Spleen (tissue), 7 donors: ENCODE data around the gene TLCD3B.

Experiments used
- CTCF ChIP-seq, 11 experiments: fragments of 200-600 bp in 7 of 11; fragments of 450-650 bp in 4 of 11; sonication (generic) in 4 of 11; IDR thresholded peaks in 8 of 11; conservative IDR thresholded peaks in 3 of 11; 1 replicate in 7 of 11; 2 replicates in 4 of 11; pipeline versions ENCODE4 v1.4.0 to v1.8.0; 2016 to 2021; ENCODE audit warnings: antibody characterized with exemption in 11 of 11, inconsistent platforms in 4 of 11, mild to moderate bottlenecking in 1 of 11
- POLR2A ChIP-seq, 3 donors: fragments of 450-650 bp; IDR thresholded peaks; one replicate each; pipeline ENCODE4 v1.5.1; 2017; ENCODE audit warnings: antibody characterized with exemption in 3 of 3, mild to moderate bottlenecking in 1 of 3
- POLR2AphosphoS5 ChIP-seq, 3 donors: sonication (generic); formaldehyde crosslinking; IDR thresholded peaks; one replicate each; pipeline ENCODE4 v1.5.1; 2017; ENCODE audit warnings: antibody characterized with exemption in 3 of 3
- donor health status: DM: no; HTN: no; CAD: no; lungs with moderate emphysema.
- donor health status: DM: no; HTN: no; CAD: no.
- donor health status: DM: no; HTN: no; CAD: no.

GRCh38 chr16:30028438-30029076, 2.5 kb downstream of the TLCD3B start:
- TF ChIP-seq CTCF (IDR thresholded peaks at IDR 0.05 in 8 of 11, conservative IDR thresholded peaks at IDR 0.05 in 3 of 11): no peak
- TF ChIP-seq POLR2A (IDR thresholded peaks at IDR 0.05): no peak
- TF ChIP-seq POLR2AphosphoS5 (IDR thresholded peaks at IDR 0.05): no peak
